Stimulated activated CD4-positive, alpha-beta T cell treated with anti-CD3 and anti-CD28 coated beads, Interleukin-15, amount 100 ng/mL, for 1 hour (primary cell): Measurements from ENCODE around the gene SULT1A2.
"Not testable (repeated sequence)": the region's sequence is repeated elsewhere in the genome, so short reads cannot be mapped to it uniquely, and the experiment has no call there.

Experiments used
- DNase-seq, 2 donors: peaks; one replicate each; pipeline ENCODE4 v3.0.0-alpha.2; 2020; ENCODE audit warnings: low read depth in 1 of 2, low spot score in 1 of 2

SULT1A2 gene

DNA sequence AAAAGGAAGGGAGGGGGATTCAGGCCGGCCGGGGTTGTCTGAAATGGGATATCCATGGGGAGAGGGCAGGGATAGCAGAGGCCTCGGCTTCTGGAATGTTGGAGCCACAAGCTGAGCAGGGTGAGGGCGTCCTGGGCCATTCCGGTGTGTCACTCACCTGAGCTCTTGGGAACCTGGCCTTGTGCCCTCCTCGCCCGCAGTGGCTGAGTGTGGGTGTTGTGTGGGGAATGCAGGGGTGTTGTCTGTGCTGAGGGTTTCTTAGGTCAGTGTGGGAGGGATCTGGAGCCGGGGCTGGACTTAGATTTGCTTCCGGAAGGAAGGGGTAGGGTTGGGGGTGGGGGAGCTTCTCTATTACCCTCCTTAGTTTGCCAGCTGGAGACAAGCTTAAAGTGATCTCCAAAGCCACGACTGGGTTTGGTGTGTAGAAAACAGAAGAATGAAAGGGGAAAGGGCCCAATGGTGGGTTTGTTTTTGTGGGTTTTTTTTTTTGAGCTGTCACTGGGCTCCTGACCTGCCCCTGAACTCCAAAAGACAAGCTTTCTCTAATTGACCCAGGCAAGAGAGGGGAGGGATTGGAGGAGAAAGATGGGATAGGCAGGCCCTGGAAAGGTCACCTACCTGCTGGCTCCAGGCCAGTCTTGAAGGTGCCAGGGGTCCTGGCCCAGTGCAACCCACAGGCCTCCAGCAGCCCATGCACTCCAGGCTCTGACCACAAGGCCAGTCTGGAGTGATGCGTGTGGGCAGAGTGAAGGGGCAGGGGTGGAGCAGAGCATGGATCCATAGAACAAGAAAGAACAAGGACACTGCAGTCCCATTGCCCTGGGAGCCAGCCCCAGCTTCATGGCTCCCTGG lies at the start of gene SULT1A2:
SULT1A2 (minus strand) TSS at position 211 of the 852 bp plus-strand sequence. CDS start 1,120 bp downstream, outside the sequence.
- DNase-seq = no peak

DNA sequence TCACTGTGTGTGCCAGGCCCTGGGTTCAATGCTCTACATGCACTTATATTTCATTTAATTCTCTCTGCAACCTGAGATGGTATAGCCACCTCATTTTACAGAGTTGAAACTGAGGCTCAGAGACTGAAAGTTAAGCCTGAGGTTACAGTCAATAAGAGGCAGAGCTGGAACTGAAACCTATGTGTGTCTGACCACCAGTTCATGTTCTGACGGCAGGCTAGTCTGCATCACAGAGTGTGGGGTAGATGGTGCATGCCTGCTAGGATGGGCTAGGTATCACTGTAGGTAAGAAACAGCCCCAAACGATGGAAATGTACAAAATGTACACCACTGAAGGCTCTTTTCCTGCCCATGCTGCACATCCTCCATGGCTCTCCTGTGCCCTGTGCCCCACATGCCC lies 43.1 kb upstream of the SULT1A2 start:
- DNase-seq = not testable (repeated sequence)

DNA sequence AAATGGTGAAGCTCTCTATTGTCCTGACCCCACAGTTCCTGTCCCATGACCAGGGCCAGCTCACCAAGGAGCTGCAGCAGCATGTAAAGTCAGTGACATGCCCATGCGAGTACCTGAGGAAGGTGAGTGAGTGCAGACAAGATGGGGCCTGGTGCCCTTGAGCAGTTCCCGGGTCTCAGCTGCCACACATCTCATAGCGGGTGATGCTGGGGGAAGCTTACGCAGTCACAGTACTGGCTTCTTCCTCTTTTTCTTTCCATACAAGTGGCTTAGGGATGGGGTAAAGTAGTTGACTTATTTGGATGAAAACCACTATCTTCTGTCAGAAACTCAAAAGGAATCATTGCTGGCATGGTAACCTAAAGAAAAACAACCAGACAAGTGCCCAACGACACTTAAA lies 41.5 kb upstream of the SULT1A2 start:
- not testable (repeated sequence) for DNase-seq

DNA sequence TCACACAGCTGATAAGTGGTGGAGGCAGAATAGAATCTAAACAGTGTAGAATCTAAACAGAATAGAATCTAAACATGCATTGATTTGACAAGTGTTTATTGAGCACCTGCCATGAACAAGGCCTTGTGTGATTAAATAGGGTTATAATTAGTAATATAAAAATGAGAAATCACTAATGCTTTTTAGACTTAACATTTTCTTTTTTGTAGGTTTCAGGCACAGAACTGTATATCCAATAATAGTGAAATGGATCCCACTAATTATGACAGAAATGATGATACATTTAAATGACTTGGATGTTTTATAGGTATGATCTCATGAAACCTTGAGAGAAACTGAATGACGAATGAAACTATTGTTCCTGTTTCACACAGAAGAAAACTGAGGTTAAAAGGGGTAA lies 40.9 kb upstream of the SULT1A2 start, which contains the start of gene NPIPB8:
NPIPB8 (plus strand) TSS at position 301 of the 400 bp plus-strand sequence. CDS start 296 bp downstream, outside the sequence.
- DNase-seq = not testable (repeated sequence)

DNA sequence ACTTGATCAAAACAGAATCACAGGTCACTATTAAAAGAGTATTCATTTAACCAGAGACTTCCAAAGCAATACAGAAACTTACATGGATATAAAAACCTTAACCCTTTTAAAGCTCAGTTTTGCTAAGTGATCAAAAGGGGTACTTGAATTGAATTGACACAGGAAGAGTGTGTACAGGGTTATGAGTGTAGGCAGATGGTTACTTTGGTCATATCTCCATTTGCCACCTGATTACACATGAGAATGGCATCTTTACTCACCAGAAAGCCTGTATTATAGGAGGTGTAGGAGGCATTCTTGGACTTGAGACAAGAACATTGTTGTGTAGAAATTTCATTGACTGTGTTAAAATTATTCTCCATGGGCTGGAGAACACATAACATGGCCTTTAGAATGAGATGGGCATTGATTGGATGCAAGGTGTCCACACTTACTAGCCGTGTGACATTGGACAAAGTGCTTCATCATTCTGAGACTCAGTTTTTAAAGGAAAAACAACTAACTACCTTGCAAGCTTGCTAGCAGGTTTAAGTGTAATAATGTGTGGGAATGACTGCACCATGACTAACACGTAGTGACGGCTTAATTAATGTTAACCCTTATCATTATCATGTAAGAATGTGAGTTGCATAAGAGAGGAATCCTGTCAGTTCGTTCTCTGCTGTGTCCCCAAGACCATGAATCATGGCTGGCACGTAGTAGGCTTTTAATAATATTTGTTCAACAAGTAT lies 39.4 kb upstream of the SULT1A2 start:
- DNase-seq = not testable (repeated sequence)

DNA sequence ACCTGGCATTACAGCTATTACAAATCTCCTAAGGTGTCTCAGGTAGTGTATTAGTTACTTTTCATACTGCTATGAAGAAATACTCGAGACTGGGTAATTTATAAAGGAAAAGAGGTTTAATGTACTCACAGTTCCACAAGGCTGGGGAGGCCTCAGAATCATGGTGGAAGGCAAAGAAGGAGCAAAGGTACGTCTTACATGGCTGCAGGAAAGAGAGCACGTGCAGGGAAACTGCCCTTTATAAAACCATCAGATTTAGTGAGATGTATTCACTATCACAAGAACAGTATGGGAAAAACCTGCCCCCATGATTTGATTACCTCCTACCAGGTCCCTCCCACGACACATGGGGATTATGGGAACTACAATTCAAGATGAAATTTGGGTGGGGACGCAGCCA lies 34.1 kb upstream of the SULT1A2 start:
- DNase-seq = not testable (repeated sequence)

DNA sequence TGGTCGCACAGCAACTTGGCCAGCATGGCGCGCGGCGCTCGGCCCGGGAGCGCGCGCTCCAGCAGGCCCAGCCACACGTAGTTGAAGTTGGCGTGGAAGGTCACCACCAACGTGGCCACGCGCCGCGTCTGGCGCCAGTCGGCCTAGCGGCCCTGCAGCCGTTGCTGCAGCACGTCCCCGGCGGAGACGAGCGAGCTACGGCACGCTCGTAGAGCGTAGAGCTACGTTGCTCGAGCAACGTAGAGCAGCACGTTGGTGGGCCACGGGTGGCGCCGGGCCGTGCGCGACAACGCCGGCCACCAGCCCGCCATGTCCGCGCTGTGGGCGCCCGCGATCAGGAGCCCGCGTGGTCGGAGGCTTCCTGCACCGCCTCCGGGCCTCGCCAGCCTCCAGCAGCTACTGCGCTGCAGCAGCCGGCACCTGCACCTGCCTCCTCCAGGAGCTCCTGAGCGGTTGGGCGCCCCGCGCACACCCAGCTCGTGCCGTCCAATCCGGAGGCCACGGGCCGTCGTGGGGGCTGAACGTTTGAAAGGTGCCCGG lies 26.4 kb upstream of the SULT1A2 start:
- peak; percentile 34 to 58 for DNase-seq

DNA sequence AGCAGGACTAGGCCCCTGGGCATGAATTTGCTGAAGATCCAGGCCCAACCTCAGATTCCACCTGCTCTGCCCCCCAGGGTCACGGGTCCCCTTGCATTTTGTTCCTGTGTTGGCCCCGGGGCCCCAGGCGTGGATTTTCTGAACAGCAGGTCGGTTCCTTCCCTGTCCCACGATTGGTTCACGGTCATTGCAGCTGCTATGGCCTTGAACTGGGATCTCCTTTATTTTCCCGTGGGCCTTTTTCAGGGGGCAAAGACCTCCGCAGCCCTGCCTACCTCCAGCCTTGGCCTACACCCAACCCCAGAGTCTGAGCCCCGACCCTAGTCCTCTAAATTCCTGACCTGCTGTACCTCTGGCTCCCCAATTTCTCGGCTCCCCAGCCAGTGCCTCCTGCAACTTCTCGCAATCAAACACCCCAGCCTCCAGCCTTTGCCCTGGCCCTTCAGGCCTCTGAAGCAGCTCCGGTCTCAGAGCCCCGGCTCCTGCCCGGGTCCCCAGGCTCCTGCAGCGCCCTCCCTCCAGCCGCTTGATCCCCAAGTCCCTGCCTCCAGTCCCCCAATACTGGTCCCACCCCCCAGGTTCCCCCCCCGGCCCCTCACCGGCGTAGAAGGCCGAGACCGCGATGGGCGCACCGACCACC lies 25.8 kb upstream of the SULT1A2 start:
- not testable (repeated sequence) for DNase-seq

DNA sequence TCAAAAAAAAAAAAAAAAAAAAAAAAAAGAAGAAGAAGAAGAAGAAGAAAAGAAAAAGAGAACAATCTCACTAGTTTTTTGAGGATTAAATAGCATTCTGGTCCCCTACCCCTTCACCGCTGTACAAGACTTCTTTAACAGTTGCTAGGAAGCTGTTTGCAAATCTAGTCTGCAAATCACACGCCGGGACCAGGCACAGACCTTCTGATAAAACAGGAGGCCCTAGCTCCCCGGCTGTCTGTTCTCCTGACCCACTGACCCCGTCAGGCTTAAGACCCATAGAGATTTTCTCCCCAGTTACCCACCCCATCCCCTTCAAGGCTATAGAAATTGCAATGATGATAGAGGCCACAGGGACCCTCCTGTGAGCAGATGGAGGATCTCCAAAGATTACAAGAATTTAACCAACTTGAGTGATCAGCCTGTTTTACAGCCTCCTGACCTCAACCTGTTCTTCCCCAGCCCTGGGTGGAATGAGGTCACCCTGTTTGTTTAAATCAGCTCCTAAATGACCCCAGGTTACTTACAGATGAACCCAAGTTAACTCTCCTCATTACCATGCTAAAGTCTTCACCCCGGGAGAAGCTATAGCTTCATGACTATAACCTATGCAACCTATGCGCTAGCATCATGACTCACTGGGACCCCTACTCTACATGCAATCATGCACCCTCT lies 24.8 kb upstream of the SULT1A2 start:
- DNase-seq = no peak

DNA sequence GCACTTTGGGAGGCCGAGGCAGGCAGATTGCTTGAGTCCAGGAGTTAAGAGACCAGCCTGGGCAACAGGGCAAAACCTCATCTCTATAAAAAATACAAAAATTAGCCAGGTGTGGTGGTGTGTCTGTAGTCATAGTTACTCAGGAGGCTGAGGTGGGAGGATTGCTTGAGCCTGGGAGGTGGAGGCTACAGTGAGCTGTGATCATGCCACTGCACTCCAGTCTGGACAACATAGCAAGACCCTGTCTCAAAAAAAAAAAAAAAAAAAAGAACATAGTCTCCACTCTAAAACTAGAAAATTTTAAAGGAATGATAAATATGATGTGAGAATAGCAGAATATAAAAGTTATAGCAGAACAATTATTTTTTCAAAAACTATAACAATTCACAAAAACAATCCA lies 23.5 kb upstream of the SULT1A2 start:
- DNase-seq = not testable (repeated sequence)

DNA sequence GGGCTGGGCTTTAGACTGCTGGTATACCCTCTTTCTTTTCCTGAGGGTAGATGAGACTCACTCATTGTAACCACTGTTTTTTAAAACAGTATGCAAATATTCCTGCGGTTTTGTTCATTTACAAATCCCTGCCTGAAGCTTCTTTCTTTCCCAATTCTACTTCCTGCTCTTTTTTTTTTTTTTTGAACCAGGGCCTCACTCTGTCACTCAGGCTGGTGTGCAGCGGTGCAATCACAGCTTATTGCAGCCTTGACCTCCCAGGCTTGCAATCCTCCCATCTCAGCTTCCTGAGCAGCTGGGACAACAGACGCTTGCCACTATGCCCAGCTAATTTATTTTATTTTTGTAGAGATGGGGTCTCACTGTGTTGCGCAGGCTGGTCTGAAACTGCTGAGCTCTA lies 21.0 kb upstream of the SULT1A2 start:
- no peak for DNase-seq

DNA sequence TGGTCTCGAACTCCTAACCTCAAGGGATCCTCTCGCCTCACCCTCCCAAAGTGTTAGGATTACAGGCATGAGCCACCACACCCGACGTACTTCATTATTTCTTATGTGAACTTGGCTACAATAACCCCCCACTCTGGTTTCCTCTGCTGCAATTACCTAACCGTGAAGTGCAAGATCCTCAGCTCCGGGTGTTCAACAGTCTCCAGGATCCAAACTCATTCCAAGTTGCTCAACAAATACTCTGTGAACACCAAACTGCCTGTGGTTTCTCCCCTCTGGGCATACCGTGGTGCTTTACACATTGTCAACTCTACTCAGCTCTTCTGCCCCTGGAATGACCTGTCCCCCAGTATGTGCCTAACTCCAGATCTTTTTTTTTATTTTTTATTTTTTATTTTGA lies 19.8 kb upstream of the SULT1A2 start:
- DNase-seq = no peak

DNA sequence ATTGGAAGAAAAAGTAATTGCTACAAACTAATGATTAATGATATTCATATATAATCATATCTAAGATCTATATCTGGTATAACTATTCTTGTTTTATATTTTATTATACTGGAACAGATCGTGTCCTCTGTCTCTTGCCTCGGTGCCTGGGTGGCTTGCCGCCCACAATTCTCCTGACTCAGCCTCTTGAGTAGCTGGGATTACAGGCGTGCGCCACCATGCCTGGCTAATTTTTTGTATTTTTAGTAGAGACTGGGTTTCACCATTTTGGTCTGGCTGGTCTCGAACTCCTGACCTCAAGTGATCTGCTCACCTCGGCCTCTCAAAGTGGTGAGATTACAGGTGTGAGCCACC lies 19.4 kb upstream of the SULT1A2 start:
- not testable (repeated sequence) for DNase-seq

DNA sequence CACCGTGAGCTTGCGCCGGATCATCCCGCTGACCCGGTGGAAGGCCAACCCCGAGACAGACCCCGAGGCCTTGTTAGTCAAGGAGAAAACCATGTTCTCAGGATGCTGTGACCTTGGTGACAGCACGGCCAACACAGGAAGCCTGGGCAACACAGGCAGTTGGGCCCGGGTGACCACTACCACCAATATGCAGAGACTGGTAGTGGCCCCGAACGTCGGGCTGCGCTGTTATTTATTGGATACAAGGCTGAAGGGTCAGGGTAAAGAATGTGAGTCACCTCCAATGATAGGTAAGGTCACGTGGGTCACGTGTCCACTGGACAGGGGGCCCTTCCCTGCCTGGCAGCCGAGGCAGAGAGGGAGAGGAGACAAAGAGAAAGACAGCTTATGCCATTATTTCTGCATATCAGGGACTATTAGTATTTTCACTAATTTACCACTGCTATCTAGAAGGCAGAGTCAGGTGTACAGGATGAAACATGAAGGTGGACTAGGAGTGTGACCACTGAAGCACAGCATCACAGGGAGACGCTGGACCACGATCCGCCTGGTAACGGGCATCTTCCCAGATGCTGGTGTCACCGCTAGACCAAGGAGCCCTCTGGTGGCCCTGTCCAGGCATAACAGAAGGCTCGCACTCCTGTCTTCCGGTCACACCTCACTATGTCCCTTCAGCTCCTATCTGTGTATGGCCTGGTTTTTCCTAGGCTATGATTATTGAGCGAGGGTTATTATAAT lies 18.8 kb upstream of the SULT1A2 start:
- DNase-seq = not testable (repeated sequence)

DNA sequence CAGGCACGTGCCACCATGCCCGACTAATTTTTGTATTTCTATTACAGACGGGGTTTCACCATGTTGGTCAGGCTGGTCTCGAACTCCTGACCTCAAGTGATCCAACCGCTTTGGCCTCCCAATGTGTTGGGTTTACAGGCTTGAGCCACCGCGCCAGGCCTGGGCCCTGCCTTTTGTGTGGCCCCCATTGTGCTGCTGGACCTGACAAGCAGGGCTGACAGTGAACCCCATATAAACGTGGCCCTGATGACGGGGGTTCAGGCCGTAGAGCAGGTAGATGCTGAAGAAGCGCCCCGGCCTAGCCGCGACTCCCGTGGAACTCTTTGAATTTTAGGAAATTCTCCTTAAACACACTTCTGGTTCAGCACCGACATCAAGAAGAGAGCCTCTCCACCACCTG lies 17.7 kb upstream of the SULT1A2 start:
- DNase-seq = not testable (repeated sequence)

DNA sequence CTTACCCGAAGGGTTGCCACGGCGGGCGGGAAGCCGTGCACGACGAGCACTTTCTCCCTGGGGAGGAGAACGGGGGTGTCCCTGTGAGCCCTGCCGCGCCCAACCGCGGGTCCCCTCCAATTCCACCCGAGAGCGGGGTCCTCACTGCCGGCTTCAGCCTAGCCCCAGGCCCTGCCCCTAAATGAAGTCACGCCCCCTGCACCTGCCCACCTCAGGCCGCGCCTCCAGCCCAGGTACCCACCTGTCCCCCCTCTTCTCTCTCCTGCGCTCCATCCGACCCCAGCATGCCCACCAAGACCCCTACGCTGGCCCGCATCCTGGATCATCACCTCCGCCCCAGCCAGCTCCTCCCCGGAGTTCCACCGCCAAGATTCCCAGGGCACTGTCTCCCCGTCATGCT lies 17.1 kb upstream of the SULT1A2 start:
- DNase-seq = not testable (repeated sequence)

DNA sequence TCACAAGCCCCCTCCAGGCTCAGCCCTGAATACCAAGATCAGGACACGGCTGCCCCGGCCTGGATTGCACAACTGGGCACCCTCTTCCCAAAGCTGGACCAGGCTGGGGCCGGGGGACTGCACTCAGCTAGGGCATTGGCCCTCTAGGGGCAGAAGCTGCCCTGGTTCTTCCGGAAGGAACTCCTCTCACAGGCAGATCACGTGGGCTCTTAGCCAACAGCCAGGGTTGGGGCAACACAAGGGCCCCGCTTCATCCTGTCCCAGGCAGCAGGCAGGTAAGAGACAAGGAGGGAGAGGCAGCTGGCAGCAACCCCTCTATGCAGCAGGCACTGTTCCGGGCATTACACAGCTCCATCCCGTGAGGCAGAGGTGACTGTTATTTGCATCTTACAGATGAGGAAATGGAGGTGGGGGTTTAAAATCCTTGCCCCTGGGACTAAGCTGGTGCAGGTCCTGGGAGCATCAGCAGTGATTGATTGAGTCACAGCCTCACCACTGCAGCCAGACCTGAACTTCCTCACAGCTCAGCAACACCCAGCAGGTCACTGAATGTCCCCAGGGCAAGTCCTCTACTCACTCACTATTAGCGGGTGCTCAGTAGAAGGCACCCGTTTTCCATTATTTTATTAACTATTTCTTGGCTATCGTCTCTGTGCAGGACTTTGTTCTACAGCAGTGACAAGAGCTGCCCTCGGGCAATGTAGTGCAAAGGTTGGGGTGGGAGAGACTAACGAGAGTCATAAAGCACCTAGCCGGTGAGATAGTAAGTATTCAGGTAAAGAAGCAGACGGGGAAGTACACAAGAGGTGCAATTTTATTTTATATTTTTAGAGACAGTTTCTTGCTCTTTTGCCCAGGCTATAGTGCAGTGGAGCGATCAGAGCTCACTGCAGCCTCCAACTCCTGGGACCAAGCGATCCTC lies 15.8 kb upstream of the SULT1A2 start:
- not testable (repeated sequence) for DNase-seq

DNA sequence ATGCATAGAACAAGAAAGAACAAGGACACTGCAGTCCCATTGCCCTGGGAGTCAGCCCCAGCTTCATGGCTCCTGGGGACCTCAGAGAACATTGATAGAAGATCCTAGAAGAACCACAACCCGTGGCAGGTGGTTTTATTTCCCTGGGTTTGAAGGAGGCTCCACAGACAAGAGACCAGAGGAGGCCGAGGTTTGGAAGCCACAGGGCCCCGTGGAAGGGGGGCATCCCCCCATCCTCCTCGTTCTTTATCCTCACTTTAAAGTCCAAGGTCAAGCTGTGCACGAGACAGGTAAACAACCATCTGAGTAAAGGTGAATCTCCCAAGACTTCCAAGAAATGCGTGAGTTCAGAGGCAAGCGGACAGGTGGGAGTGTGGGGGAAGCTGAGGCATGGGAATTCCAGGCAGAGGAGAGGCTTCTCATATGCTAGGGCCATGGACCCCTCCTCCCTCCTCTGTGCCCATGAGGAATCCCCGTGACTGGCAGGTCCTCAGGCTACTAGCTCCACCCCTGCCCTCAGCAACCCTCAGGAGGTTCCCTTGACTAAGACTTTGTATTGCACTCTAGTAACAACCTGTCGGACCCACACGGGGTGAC lies 13.8 kb upstream of the SULT1A2 start:
- DNase-seq = no peak
